ENCODE results near the gene TBL1X. TPM values are rescaled to one million over a fixed set of nuclear protein-coding genes. Genes with fewer than 3 reads are reported as not detected.

The TBL1X gene
- total and polyA plus RNA-seq, 12 donors: 5.0 to 256 (median 28.1) TPM

DNA sequence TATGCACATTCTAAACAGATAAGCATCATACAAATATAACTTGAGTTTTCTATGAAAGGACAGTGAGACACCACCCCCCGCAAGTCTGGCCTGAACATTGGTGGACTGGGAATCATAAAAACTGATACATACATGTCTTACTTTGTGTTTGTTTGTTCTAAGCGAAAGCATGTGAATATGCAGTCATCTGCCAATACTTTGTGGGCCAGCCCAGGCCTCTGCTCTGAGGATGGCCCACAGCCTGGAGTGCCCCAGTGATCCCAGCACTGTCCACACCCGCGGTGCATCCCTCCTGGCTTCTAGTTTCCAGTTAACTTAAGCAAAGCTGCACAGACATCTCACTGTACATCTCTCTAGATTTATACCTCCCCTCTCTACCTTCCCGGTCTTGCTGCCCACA, 154.3 kb downstream of the TBL1X start:
- no peaks in the 10 kb centered on the region for H3K4me1 ChIP-seq (replicated peaks in 1 of 2)
- WGBS, 4 donors: 85 to 96% (median 89%) methylated on average over 4 to 5 of the region's 5 CpGs
- H3K4me3 ChIP-seq: no peak overlapping the region
- no peak overlapping the region for H3K27ac ChIP-seq
- H3K36me3 ChIP-seq (replicated peaks in 1 of 2): no peaks in the 10 kb centered on the region
- no peak for TF ChIP-seq POLR2A (IDR thresholded peaks at IDR 0.05)
- TF ChIP-seq, protein P1, sequence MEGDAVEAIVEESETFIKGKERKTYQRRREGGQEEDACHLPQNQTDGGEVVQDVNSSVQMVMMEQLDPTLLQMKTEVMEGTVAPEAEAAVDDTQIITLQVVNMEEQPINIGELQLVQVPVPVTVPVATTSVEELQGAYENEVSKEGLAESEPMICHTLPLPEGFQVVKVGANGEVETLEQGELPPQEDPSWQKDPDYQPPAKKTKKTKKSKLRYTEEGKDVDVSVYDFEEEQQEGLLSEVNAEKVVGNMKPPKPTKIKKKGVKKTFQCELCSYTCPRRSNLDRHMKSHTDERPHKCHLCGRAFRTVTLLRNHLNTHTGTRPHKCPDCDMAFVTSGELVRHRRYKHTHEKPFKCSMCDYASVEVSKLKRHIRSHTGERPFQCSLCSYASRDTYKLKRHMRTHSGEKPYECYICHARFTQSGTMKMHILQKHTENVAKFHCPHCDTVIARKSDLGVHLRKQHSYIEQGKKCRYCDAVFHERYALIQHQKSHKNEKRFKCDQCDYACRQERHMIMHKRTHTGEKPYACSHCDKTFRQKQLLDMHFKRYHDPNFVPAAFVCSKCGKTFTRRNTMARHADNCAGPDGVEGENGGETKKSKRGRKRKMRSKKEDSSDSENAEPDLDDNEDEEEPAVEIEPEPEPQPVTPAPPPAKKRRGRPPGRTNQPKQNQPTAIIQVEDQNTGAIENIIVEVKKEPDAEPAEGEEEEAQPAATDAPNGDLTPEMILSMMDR (IDR thresholded peaks at IDR 0.05): no peak
- intact Hi-C loops (cut with DNase I): no loop called here
- no peak for DNase-seq
- no peaks in the 10 kb centered on the region for H3K27me3 ChIP-seq
- H3K9me3 ChIP-seq (replicated peaks in 1 of 3): no peaks in the 10 kb centered on the region

DNA sequence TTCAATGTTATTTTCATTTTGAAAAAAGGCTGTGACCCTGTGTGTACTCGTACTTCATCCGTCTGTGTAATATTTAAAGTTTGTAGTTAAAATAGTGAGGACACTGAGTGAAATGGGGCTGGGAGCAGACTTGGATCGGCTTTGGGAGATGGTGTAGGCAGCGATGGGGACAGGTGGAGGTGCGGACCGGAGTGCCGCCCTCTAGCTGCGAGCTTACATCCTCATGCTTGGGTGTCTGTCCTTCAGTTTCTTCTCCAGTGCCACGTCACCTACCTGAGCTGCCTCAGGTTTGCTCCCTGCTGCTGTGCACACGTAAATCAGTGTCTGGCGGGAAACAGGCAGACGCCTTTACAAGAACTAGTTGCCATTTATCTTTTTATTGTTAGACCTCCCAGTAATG, 154.7 kb downstream of the TBL1X start:
- TF ChIP-seq, protein P1 (IDR thresholded peaks at IDR 0.05): no peak
- TF ChIP-seq POLR2A (IDR thresholded peaks at IDR 0.05): no peak
- no peak for DNase-seq
- Histone ChIP-seq H3K4me3 (no peak overlapping the region), H3K36me3 (replicated peaks in 1 of 2) (no peaks in the 10 kb centered on the region), H3K27me3 (no peaks in the 10 kb centered on the region), H3K27ac (no peak overlapping the region), H3K4me1 (replicated peaks in 1 of 2) (no peaks in the 10 kb centered on the region), H3K9me3 (replicated peaks in 1 of 3) (no peaks in the 10 kb centered on the region)
- 65 to 98% (median 81%) methylated on average over 11 to 12 of the region's 12 CpGs for WGBS, 4 donors
- intact Hi-C loops (cut with DNase I): no loop called here

DNA sequence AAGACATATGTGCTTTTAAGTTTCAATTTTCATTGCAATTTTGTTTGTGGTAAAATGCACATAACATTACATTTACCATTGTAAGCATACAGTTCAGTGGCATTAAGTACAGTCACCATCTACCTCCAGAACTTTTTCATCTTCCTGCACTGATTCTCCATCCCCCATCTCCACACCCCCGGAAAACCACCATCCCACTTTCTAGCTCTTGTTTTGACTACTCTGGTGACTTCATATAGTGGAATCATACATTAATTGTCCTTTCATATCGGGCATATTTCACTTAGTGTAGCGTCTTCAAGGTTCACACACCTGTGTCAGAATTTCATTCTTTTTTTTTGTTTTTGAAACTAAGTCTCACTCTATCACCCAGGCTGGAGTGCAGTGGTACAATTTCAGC, 157.3 kb downstream of the TBL1X start:
- H3K9me3 ChIP-seq (replicated peaks in 1 of 3): no peaks in the 10 kb centered on the region
- H3K4me3 ChIP-seq: no peak overlapping the region
- H3K4me1 ChIP-seq (replicated peaks in 1 of 2): no peaks in the 10 kb centered on the region
- H3K27me3 ChIP-seq: no peaks in the 10 kb centered on the region
- intact Hi-C loops (cut with DNase I): no loop called here
- DNase-seq: no peak
- 89 to 100% (median 93%) methylated on average over 3 of the region's 3 CpGs for WGBS, 4 donors
- no peak overlapping the region for H3K27ac ChIP-seq
- TF ChIP-seq, protein P1 (IDR thresholded peaks at IDR 0.05): no peak
- TF ChIP-seq POLR2A (IDR thresholded peaks at IDR 0.05): no peak
- H3K36me3 ChIP-seq (replicated peaks in 1 of 2): no peaks in the 10 kb centered on the region

DNA sequence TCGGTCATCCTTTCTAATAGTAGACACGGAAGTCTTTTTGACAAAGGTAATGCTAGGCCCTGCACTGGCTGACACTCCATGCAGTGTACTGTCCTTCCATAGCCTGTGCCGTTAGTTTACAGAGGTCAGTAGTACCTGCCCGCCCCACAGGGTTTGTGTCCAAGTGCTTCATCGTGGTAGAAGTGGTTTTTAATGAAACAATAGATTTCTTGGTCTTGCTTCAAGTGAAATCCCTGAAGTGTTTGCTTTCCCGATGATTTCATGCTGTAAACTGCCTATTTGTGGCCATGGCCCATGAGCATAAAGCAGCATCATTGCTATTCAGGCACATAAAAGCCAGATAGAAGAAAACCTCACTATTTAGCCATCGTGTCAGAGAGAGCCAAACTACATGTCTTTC, 161.5 kb downstream of the TBL1X start:
- TF ChIP-seq POLR2A (IDR thresholded peaks at IDR 0.05): no peak
- TF ChIP-seq, protein P1 (IDR thresholded peaks at IDR 0.05): no peak
- WGBS, 4 donors: 74 to 93% (median 85%) methylated on average over 5 to 7 of the region's 7 CpGs
- Histone ChIP-seq H3K36me3 (replicated peaks in 1 of 2) (no peaks in the 10 kb centered on the region), H3K27me3 (no peaks in the 10 kb centered on the region), H3K4me3 (no peak overlapping the region), H3K9me3 (replicated peaks in 1 of 3) (no peaks in the 10 kb centered on the region), H3K4me1 (replicated peaks in 1 of 2) (no peaks in the 10 kb centered on the region), H3K27ac (no peak overlapping the region)
- intact Hi-C loops (cut with DNase I): no loop called here
- no peak for DNase-seq

Data from adrenal gland (tissue), 12 donors.